ENCODE results near the gene MAP1B. TPM values are rescaled to one million over a fixed set of nuclear protein-coding genes. Genes with fewer than 3 reads are reported as not detected.

The MAP1B gene
- 10 to 100 TPM; 49.0 to 66.8 TPM for total RNA-seq

GRCh38 chr5:72107131-72107900 lies at the start of gene MAP1B:
Gene MAP1B, plus strand, starts transcription at chr5:72107475. Its CDS starts 57 bp downstream, at chr5:72107532.

Small RNA genes lying within 50 kb of the gene (small RNA-seq; reads per million reads assigned to genes)
- 0 to 0.35 reads per million in 2 donors for gene MIR4803

Other genes starting within 250 kb of the MAP1B start
- 100 to 1,000 TPM in 1 of 2 donors, 10 to 100 TPM in 1; 60.6 to 109 TPM for gene MRPS27, start 212.8 kb downstream of the MAP1B start, total RNA-seq
- gene PTCD2, start 212.9 kb downstream of the MAP1B start, total RNA-seq = 10 to 100 TPM; 12.4 to 13.0 TPM